NCI-H526 (cell line): ENCODE results near the gene STK32C.
"Not testable (repeated sequence)": the region's sequence is repeated elsewhere in the genome, so short reads cannot be mapped to it uniquely, and the experiment has no call there.

Experiments used
- DNase-seq, 2 experiments: peaks; one replicate each; lab custom pipeline; 2025; lab: John Stamatoyannopoulos, UW

Gene STK32C

DNA sequence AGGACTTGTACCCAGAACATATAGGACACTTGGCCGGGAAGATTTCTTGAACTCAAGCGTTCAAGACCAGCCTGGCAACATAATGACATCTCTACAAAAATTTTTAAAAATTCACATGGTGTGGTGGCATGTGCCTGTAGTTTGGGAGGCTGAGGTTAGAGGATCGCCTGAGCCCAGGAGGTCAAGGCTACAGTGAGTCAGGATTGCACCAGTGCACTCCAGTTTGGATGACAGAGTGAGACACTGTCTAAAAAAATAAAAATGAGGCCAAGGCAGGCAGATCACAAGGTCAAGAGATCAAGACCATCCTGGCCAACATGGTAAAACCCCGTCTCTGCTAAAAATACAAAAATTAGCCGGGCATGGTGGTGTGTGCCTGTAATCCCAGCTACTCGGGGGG lies 9.7 kb upstream of the STK32C start:
- DNase-seq = not testable (repeated sequence)

DNA sequence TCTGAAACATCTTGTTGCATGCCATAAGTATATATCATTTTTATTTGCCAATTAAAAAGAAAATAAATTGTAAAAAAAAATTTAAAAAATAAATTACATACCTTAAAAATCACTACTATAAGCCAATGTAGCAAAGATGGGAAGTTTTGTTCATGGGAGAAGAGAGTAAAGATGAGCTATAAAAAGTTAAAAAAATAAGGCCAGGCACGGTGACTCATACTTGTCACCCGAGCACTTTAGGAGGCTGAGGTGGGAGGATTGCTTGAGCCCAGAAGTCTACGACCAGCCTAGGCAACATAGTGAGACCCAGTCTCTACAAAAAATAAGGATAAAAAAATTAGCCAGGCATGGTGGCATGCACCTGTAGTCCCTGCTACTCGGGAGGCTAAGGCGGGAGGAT lies 8.4 kb upstream of the STK32C start:
- no peak for DNase-seq

DNA sequence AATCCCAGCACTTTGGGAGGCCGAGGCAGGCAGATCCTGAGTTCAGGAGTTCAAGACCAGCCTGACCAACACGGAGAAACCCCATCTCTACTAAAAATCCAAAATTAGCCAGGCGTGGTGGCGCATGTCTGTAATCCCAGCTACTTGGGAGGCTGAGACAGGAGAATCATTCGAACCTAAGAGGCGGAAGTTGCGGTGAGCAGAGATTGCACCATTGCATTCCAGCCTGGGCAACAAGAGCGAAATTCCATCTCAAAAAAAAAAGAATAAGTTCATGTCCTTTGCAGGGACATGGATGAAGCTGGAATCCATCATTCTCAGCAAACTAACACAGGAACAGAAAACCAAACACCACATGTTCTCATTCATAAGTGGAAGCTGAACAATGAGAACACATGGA lies 7.1 kb upstream of the STK32C start:
- not testable (repeated sequence) for DNase-seq

DNA sequence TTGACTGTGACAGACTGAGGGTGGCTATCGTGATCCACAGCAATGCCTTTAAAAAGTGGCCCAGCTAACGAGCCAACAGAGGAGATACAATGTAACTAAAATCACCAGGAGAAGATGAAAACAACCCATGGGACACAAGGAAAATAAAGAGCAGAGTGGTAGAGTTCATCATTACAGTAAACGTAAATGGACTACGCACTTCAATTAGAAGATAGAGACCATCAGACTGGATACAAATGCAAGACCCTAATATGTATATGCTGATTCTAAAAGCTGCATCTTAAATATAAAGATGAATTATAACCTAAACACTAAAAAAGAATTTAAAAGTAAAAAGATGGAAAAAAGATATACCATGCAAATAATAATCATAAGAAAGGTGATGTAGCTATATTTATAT lies 6.6 kb upstream of the STK32C start:
- DNase-seq = no peak

DNA sequence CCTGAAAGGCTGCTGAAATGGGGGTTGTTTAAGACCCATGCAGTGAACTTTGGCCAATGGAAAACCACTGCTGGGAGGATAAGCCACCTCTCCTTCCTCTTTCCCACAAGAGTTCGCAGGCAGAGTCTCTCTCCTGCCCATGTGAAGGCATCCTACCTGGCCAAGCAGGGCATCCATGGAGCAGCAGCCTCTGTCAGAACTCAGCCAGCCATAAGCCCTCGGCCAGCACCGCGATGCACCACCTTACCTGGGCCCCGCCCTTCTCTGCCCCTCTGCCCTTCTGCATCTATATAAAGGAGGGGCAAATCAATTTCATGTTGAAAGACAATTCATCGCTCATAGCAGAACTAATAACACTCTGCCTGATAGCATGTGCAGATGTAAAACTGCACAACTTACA lies 6.1 kb upstream of the STK32C start:
- no peak for DNase-seq

DNA sequence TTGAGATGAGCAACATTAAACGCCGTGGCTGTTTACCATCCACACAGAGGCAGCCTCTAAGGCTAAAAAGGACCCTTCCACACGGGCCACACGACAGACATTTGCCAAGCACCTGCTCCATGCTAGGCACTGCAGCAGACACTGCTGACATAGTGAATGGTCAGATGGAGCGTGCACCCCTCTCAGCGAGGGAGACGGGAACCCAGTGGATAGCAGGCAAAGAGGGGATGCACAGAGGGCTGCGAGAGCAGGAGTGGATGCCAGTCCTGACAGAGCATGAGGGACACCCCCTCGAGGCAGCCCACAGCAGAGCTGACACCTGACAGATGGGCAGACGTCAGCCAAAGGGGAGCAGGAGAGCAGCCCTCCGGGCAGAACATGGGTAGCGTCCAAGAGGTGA lies 5.6 kb upstream of the STK32C start:
- no peak for DNase-seq

DNA sequence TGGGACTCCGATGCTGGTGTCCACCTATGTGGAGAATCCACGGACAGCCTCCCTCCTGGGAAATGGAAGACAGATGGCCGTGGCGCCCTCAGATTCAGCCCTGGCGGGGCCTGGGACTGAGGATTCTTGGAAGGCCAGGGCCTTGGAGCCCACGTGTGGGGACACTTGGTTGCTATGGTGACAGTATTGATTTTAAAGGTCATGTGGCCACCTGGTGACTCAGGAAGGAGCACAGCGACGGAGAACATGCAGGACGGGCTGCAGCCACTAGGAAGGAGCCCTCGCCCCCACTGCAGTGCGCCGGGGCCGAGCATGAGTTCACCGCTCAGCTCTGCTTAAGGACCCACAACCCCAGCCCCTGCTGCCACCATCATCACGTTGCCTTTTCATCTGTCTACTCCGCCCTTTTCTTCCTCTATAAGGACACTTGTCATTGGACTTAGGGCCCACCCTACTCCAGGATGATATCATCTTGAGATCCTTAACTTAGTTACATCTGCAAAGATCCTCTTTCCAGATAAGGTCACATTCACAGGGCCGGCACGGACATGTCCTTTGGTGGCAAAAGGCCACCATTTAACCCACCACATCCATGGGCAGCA lies 3.7 kb upstream of the STK32C start:
- DNase-seq = no peak

DNA sequence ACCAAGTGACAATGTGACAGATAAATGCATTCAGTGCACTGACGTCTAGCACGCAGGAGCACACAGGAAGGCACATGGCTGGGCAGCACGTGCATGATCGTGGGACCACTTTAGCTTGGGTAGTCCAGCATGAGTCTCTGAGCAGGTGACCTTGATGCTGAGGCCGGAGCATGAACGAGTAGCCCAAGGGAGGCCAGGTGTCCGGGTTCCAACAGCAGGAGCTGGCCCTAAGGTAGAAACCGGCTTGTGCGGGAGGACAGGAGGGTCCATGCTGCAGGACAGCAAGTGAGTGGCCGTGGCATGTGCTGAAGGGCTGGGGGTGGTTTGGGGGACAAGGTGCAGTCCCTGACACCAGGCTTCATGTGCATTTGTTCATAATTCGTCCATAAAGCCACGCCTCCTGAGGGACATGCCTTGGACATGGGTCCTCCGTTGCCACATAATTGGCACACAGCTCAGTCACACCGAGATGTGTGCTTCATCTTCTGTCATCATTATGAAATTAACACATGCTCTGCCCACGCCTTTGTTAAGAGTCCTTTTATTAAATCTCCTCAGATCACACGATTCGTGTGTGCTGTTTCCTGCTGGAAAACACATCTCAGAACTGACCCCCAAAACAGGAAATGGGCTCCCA lies 3.1 kb upstream of the STK32C start:
- no peak for DNase-seq

DNA sequence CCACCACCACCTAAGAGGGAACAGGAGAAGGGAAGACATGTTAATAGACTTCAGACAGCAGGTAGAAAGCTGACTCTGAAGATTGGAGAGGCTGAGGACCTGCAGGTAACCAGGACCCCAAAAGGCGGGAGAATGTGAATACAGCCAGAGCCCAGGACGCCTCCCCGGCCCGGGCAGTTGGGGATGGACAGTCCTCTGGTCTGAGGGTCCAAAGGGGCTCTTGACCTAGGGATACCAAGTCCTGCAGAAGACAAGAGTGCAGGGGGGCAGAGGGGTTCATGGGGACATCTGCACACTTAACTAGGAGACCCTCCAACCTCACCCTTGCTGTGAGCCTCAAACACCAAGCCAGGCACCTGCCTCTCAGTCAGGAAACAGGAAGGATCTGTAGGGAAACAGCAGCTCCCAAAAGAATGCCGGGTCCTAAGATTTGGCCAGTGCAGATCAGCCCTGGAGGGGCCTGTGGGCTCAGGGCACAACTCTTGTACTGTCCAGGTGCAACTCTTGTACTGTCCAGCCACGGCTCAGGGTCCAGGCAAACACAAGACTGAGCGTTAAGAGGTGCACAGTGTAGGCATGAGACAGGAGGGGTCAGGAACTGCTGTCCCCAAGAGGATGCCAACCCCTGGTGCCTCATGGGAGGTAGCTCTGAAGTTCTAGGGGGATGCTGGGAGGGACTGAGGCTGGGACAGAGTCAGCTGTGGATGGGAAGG lies 2.3 kb upstream of the STK32C start:
- no peak for DNase-seq

DNA sequence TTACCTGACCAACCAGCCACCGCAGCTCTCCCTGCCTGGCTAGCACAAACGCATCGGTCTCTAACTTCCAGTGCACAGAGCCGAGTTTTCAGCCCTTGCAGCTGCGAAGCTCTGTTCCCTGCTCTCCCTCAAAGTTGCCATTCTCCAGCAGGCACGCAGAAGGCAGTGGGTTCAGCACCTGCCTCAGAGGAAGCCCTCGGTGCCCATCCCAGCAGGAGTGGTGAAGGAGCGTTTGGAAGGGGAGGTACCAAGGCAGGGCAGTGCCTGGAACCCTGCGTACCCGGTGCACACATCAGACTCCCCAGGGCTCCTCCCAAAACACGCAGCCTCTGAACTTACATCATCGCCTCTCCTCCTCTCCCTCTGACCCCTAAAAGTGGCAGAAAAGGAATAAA lies 1.7 kb upstream of the STK32C start:
- no peak for DNase-seq

DNA sequence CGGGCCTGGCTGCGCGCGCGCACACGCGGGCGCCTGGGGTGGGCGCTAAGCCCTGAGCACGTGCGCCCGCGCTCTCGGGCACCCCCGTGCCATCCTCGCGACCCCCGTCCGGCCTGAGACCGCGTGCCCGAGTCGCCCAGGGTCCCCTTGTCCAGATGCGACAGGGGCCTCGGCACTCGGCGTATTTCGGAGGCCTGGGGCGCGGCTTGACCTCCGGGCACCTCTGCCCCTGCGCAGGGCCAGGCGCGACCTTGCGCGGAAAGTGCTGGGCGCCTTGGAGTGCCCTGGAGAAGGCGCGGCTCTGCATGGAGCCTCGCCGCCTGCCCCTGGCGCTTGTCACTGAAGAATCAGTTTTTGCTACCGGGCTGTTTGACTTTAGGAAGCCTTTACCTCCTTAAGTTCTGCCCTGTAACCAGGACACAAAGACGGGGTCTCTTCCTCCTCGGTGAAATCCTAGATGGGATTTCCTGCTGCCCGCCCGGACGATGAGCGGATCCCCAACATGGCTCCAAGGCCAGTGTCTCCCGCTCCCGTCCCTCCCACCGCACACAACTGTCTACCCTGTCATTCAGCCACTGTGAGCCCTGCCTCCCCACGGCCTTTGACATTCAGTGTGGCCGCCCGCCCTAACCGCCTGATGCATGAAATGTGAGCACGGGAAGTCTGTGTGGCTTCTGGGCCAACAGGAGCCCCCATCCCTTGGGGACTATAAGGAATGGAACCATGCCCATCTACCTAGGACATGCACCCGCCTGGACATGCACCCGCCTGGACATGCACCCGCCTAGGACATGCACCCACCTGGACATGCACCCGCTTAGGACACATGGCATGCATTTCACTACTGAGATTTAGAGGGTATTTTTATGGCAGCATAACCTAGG lies 1.1 kb upstream of the STK32C start:
- no peak for DNase-seq

DNA sequence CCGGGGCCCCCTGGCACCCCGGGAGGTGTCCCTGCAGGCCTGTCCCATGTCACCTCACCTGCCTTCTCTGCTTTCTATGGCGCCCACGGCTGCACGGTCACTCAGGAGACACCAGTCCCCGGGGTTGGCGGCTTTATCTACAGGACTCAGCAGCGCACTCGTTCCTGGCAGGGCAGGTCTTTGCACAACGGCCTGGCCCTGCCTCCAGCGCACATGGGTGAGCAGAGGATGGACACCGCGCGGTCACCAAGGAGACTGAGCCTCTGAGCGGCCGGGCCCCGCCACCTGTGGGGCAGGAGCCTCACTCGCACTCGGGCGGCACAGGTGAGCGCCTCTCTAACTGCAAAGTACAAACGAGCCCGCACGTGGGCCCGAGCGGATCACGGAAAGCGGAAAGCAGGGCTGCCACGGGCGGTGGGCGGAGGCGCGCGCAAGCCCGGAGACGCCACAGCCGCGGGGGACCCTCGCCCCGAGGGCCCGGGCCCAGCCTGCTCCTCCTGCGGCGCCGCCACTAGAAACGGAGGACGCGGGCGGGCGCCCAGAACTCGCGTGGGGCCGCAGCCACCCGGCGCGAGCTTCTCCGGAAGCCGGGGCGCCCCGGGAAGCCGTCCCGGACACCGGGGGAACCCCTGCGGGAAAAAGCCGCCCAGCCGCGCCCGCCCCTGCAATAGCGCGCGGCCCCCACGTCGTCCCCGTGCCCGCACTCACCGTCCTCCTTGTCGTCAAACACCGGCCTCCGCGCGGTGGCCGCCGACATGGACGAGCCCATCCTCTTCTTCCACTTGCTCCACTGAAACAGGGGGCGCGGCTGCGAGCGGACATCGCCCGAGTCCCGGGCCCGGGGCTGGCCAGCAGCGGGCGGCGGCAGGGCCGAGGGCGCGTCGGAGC lies 642 bp downstream of the STK32C start:
- DNase-seq = peak; percentile 35 to 86

DNA sequence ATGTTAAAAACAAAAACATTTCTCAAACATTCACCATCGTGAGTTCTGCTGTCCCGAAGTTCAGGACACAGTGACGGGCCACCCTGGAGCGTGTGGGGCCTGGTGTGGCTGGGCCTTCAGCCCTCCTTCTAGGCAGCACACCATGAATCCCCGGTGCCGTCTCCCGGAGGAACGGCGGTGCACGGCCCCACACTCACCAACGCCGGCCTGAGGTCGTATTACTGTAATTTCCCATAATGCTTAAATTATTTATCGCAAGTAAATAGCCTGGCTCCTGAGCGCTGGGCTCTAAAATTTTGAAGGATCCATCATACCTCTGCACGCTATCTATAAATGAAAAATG lies 1.4 kb downstream of the STK32C start:
- DNase-seq = no peak

DNA sequence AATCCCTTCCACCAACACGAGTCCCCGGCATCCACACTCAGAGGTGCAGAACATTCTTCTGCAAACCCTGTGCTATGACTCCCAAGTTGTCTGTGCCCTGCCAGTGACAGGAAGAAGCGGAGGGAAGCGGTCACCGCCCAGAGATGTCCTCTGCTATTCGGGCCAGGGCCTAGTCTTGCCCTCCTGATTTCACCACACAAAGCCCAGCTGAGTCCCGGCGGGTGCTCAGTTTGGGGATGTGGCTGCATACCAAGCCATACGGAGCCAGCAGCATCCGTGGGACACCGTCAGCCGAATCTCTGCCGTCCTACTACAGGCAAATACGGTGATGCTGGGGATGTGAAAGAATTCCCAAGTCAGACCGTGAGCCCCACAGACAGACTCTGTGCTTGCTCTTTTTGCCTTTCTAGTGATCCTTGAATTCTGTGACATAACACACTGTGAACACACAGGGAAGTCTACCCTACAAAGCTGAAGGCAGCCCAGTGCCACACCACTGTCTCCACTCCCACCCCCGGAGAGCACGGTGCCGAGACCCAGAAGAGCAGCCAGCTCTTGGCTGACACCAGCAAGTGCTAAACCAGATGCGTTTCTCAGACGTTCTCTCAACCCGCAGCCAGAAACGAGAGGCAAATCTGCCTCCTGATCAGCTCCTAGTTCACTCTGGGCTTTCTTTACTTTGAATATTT lies 2.0 kb downstream of the STK32C start:
- no peak for DNase-seq

DNA sequence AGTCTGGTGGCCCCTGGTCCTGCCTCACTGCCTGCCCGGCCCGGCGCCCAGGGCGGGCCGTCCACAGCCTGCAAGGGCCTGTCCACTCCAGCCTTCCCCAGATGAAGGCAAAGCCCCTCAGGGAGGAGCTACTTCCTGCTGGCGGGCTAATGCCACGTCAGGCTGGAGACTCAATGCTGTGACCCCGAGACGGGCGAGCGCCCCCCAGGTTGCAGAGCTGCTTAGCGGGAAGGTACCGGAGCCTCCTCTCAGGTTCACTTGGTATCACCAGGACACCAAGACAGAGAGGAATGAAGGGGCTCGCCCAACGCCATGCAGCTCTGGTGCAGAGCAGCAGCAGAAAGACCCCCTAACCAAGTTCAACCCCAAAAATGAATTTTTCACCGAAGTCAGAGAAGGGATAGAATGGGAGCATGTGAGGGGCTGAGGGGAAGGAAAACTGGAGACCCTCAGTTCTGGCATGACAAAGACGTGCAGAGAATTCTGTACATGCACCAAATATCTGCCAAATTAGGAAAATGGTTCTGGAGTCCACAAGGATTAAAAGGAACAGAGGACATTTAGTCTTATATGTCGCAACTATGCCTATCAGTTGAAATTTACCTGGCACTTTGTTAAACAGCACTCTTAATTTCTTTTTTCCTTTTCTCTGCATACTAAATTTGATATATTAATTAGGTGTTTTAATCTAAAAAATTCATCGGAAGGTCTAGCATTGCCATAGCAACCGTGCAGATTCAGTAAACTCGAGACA lies 2.8 kb downstream of the STK32C start:
- no peak for DNase-seq

DNA sequence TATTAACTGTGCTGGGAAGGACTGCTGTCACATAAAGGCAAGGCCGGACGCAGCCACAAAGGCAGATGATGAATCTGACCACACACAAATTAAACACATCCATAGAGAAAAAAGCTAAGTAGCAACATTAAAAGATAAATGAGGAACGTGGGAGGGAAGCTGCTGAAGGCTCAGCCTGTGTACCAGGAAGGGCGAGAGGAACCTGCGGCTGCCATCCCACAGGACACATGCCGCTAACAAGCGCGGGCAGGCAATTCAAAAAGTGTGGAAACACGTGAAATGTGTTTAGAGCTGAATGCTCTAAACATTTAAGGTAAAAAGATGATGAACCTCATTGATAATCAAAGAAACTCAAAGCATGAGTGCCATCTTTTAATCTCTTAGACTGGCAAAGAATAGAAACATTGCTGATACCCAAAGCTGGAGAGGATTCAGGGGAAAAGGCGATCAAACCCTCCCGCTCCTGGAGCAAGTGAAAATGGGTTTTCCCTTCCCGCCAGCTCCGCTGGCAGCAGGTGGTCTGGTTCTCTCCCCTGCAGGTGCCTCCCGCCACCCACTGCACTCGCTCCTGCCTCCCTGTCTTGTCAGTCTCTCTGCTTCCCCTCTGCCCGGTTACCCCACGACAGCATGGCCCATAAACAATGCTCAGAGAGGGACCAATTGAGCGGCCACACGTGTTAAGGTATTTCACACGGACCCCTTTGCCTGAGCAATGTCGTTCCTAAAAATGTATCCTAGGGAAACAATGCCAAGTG lies 4.2 kb downstream of the STK32C start:
- no peak for DNase-seq

DNA sequence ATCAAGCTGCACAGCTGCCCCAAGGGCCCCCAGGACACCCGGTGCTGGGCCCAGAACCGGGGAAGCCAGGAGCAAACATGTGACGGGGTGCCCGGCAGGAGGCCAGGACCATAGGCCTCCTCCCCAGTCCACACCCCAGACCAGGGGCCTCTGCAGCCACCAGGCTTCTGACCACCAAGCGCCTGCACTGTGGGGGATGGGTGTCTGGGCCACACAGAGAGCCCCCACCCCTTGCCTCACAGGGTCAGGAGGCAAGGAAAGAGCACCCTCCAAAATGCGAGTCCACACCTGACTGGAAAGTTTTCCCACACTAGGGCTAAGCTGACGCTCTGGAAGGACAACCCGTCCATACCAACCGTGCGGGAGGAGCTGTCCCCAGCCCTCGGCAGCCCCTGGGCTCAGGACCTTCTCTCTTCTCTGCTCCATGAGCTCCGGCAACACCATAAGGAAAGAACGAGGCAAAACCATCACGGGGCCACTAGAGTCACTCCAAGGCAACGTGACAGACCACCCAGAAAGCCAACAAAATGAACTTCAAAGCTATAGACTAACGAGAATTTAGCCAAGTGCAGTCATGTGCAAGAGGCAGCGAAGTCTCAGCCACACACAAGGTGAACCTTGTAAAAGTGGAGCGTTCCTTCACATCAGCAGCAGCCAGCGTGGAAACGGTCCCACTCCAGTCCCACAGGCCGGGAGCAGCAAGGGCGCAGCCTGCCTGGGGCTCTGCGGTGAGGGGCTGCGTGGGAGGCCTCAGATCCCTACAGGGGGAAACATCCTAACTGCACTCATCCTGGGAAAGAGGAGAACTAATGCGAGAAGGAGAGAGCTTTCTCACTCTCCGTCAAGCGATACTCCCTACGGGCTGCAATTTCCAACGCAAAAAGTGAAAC lies 5.1 kb downstream of the STK32C start:
- DNase-seq = no peak
